ENCODE results near the gene MDH1.

The MDH1 gene

DNA sequence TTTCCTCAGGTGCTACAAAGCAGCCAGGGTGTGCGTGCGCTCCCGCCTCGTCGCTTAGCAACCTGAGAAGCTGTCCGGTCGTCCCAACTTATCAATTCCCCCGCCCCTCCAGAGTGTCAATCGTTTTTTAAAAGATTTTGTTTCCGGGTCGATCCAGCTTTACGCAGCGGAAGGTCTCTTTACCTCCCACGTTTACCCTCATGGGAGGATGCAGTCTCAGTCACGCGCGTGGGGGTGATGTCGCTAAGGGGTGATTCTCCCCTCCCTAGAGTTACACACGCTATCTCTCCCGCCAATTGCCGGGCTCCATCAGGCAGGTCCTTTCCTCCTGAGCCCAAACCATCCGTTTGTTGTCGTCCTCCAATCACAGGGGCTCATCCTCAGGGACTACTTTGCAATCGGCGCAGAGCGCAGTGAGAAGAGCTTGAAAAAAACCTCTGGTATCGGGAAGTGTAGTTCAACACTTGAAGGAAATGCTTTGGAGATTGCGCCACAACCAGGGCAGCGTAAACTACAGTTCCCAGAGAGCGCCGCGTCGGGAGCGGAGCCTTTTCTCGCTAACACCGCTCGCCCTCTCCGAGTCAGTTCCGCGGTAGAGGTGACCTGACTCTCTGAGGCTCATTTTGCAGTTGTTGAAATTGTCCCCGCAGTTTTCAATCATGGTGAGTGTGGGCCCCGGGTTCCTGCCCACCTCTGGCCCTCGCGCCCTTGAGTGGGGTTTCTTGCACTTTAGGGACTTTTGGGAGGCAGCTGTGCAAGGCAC, at the start of gene MDH1, which contains the start of gene WDPCP:
MDH1 (plus strand) TSS at position 579 of the 763 bp plus-strand sequence; CDS start at position 660, 81 bp downstream.
WDPCP (minus strand) TSS at position 93 of the 763 bp plus-strand sequence. CDS start 206 bp downstream, outside the sequence.
- peaks cover 38% of the 10 kb centered on the region for H3K4me1 Mint-ChIP-seq
- H3K9me3 Mint-ChIP-seq: no peaks in the 10 kb centered on the region
- no peaks in the 10 kb centered on the region for H3K27me3 Mint-ChIP-seq (ENCODE audit: low read depth)
- TF ChIP-seq, protein P1, sequence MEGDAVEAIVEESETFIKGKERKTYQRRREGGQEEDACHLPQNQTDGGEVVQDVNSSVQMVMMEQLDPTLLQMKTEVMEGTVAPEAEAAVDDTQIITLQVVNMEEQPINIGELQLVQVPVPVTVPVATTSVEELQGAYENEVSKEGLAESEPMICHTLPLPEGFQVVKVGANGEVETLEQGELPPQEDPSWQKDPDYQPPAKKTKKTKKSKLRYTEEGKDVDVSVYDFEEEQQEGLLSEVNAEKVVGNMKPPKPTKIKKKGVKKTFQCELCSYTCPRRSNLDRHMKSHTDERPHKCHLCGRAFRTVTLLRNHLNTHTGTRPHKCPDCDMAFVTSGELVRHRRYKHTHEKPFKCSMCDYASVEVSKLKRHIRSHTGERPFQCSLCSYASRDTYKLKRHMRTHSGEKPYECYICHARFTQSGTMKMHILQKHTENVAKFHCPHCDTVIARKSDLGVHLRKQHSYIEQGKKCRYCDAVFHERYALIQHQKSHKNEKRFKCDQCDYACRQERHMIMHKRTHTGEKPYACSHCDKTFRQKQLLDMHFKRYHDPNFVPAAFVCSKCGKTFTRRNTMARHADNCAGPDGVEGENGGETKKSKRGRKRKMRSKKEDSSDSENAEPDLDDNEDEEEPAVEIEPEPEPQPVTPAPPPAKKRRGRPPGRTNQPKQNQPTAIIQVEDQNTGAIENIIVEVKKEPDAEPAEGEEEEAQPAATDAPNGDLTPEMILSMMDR (IDR thresholded peaks at IDR 0.05; ENCODE audit: unreplicated experiment in 3 of 3): no peak
- peak within 1 kb of the TSS; percentile 92 to 96 (median 92) for H3K4me3 Mint-ChIP-seq
- peaks cover 3% of the 10 kb centered on the region for H3K36me3 Mint-ChIP-seq (ENCODE audit: low read depth)
- peak within 1 kb of the TSS; percentile 90 to 97 (median 97) for H3K27ac Mint-ChIP-seq

DNA sequence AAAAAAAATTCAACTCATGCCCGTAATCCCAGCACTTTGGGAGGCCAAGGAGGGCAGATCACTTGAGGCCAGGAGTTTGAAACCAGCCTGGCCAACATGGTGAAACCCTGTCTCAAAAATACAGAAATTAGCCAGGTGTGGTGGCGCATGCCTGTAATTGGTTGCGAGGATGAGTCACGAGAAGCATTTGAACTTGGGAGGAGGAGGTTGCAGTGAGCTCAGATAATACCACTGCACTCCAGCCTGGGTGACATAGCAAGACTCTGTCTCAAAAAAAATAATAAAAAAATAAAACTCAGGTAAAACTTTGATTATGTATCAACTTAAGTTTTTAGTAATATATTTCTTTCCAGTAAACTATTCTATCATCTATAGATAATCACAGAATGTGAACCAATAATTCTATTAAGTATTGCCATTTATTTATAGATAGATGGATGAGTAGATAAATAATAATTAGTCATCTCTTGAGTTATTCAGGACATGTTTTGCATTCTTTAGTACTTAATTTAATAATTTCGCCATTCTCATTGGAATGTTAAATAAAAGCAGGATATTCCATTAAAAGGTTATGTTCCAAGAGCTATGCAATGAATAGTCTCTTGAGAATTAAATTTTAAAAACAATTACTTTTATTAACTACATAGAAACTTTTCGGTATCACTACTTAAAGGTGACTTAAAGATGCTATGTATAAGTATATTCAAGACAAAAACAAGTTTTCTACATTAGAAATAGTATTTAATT, 49.2 kb upstream of the MDH1 start:
- Mint-ChIP-seq H3K27ac (no peak overlapping the region), H3K9me3 (peaks cover 13% of the 10 kb centered on the region), H3K4me3 (no peak overlapping the region), H3K36me3 (ENCODE audit: low read depth) (peaks cover 7% of the 10 kb centered on the region), H3K27me3 (ENCODE audit: low read depth) (no peaks in the 10 kb centered on the region), H3K4me1 (no peaks in the 10 kb centered on the region)
- TF ChIP-seq, protein P1 (IDR thresholded peaks at IDR 0.05; ENCODE audit: unreplicated experiment in 3 of 3): no peak

DNA sequence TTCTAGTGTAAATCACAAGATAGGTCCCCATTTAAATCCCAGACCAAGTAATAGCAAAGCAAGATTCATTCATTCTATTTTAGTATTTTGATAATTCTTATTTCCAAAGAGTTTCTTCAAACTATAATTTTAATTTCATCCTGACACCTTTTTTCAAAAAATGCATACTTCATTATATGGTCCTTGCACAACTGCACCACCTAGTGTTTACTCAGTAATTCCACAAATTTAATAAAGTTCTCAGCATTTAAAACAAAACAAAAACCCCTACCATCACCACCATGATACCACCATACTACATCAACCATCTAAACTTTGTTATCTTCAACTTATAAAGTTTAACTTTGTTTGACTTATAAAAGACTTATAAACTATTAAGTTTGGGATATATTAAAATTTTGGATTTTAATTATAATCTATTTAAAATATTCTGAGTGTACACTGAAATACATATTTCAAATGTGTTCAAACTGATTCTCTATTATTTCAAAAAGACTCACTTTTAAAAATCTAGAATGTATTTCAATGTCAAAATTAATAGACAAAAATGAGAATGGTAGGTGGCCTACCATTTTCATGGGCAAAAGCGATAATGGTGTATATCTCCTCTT, 44.6 kb upstream of the MDH1 start:
- Mint-ChIP-seq H3K4me1 (no peaks in the 10 kb centered on the region), H3K4me3 (no peak overlapping the region), H3K9me3 (no peaks in the 10 kb centered on the region), H3K27ac (no peak overlapping the region), H3K27me3 (ENCODE audit: low read depth) (no peaks in the 10 kb centered on the region), H3K36me3 (ENCODE audit: low read depth) (no peaks in the 10 kb centered on the region)
- TF ChIP-seq, protein P1 (IDR thresholded peaks at IDR 0.05; ENCODE audit: unreplicated experiment in 3 of 3): peak; percentile 40 to 58 (median 56)

DNA sequence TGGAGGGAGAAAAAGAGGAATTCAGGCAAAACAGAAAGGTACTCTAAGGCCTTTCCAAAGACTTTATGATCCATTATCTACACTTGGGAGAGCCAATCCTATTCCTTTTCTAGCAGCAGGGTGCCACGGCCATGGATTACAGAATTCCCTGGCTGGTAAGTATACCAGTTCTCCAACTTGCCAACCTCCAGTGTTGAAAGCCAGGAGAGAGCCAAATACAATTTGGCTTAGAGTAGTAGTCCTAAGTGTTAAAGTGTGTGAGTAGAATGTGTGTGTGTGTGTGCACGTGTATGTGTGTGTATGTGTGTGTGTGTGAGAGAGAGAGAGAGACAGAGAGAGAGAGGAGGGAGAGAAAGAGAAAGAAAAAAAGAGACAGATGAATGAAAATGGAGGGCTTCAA, 43.7 kb upstream of the MDH1 start:
- no peaks in the 10 kb centered on the region for H3K36me3 Mint-ChIP-seq (ENCODE audit: low read depth)
- H3K27ac Mint-ChIP-seq: no peak overlapping the region
- no peaks in the 10 kb centered on the region for H3K27me3 Mint-ChIP-seq (ENCODE audit: low read depth)
- TF ChIP-seq, protein P1 (IDR thresholded peaks at IDR 0.05; ENCODE audit: unreplicated experiment in 3 of 3): no peak
- no peak overlapping the region for H3K4me3 Mint-ChIP-seq
- H3K4me1 Mint-ChIP-seq: no peaks in the 10 kb centered on the region
- H3K9me3 Mint-ChIP-seq: no peaks in the 10 kb centered on the region

DNA sequence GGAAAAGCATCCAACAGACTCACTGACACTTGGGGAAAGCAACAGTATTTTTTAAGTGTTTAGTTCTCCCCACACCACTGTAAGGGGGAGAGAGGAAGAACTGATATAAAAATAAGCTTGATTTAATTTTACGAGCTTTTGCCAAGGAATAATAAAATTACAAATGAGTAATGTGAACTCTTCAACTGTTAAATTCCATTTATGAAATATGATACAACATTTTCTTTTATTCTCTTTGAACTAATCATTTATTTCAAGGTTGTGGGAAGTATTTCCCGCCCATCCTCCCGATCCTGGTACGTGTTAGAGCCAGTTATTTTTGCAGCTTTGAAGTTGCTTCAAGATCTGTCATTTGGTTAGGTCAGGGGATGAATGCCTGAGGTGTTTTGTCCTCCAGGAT, 35.7 kb upstream of the MDH1 start:
- no peaks in the 10 kb centered on the region for H3K27me3 Mint-ChIP-seq (ENCODE audit: low read depth)
- peak overlapping the region; percentile 26 to 74 (median 42) for H3K27ac Mint-ChIP-seq
- H3K4me3 Mint-ChIP-seq: no peak overlapping the region
- peaks cover 18% of the 10 kb centered on the region for H3K4me1 Mint-ChIP-seq
- peaks cover 35% of the 10 kb centered on the region for H3K36me3 Mint-ChIP-seq (ENCODE audit: low read depth)
- H3K9me3 Mint-ChIP-seq: peaks cover 24% of the 10 kb centered on the region
- TF ChIP-seq, protein P1 (IDR thresholded peaks at IDR 0.05; ENCODE audit: unreplicated experiment in 3 of 3): no peak

All from nephron (organoid).